ENCODE measurements around the gene PIP4K2A.

GRCh38 chr10:22665329-22665728 is 49.0 kb downstream of the PIP4K2A start:
- no peak for TF ChIP-seq CTCF (IDR thresholded peaks at IDR 0.05)
- no peak for TF ChIP-seq POLR2A (IDR thresholded peaks at IDR 0.05)

Data from body of pancreas (tissue), 4 donors.